GM15510 (cell line): Measurements from ENCODE around the gene EDEM1.

ENCODE experiments used
- POLR2A ChIP-seq: IDR thresholded peaks from 3 replicates; pipeline ENCODE4 v1.6.1; 2011; ENCODE audit warnings: borderline replicate concordance; ENCODE audit not compliant: insufficient read length; ENCODE audit errors: extremely low read depth

EDEM1 gene

DNA sequence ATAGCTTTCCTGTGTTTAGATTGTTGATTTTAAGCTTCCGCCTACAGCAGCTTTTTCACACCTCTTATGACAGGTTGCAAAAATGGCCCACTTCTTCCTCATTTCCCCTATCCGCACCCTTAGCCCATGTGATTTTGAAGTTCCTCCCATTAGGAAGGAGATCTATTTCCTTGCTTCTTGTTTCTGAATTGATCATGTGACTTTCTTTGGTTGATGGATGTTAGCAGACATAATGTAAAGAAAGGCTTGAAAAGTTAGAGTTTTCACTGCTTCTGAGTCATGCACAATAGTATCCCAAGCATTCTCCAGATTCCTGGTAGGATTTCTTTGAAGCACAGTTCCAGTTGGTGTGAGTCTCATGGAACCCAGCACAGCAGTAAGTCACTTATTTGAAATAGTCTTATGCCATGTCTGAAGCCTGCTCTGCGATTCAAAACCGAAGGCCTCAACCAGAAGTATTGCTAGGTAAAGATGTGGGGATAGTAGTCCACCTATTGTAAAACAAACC, 76.6 kb downstream of the EDEM1 start:
- TF ChIP-seq POLR2A = no peak

DNA sequence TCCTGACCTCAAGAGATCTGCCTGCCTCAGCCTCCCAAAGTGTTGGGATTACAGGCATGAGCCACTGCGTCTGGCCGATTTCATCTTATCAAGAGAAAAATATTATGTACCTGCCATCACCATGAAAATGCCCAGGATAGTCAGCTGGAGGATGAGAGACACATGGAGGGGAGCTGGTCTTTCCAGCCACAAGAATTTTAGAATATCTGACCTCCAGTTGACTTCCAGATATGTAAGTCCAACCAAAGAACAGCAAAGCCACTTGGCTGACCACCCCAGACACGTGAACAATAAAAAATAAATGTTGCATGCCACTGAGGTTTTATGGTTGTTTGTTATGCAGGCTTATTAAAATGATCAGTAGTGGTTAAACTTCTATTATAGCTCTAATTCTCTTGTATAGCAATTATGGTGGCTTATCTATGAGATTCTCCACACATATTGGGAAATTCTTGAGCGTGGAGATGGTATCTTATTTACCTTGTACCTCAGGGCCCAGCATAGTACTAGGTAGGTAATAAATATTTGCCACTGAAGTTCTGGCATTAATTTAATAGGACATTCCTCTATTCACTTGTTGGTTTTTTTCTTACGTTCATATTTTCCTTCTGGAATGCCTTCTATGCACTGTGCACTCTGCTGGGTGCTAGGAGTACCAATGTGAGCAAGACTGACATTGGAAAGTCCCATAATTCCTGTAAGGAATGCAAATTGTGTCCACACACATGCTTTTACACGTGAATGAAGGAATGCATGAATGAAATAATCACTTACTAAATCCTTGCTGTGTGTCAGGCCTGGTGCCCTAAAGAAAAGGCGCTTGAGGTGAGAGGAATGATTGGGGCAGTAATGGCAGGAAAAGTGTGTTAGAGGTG, 77.6 kb downstream of the EDEM1 start:
- TF ChIP-seq POLR2A = no peak

DNA sequence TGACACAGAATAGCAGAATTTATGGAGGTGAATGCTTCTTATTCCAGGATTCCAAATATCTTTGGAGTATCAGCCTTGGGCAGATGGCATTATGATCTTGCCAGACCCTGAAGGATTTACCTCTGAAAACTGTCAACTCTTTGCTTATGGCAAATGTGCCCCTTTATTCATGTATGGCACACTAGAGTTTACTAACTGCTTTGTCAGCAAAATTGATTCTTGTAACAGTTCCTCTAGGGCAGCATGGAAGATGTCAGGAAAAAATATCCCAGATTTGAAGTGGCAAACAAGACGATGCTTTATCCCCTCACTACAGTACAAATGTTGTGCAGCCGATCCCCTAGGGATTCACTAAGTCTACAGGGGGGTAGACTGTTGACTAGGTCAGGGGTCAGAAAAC, 79.7 kb downstream of the EDEM1 start:
- no peak for TF ChIP-seq POLR2A

GRCh38 chr3:5267889-5268288, 80.4 kb downstream of the EDEM1 start:
- TF ChIP-seq POLR2A = no peak
